ENCODE data around the gene RORC. TPM values are rescaled to one million over a fixed set of nuclear protein-coding genes. Genes with fewer than 3 reads are reported as not detected.

The RORC gene
- total RNA-seq, 1 experiment from 2014 or later = 1.3 TPM

- BruUV-seq (replicated peaks) = no TSS peak
- RAD21 ChIA-PET (ENCODE audit: low non-redundant PET in 1 of 2, low total read pairs in 2 of 2, uncharacterized antibody in 2 of 2, unreplicated experiment in 2 of 2) = no interaction called here
These were observed 21.9 kb upstream of the RORC start, which contains the start of gene THEM5 for GRCh38 chr1:151853411-151853943. THEM5 (minus strand) TSS chr1:151853712; CDS start chr1:151853565, 147 bp downstream.

More at GRCh38 chr1:151853411-151853943, 21.9 kb upstream of the RORC start, which contains the start of gene THEM5:
- intact Hi-C loops (cut with micrococcal nuclease) = no loop called here
- no peak within 1 kb of the TSS for H3K4me2 ChIP-seq (ENCODE audit: low read length)
- TF ChIP-seq ZNF274 (IDR thresholded peaks at IDR 0.05; ENCODE audit: low read depth, low read length) (no peak), EZH2phosphoT487 (IDR thresholded peaks at IDR 0.05; ENCODE audit: borderline replicate concordance) (no peak), CEBPB (IDR thresholded peaks at IDR 0.05; ENCODE audit: low read depth) (no peak), EZH2 (IDR thresholded peaks at IDR 0.05) (no peak), POLR2AphosphoS5 (IDR thresholded peaks at IDR 0.05; ENCODE audit: low read depth, low read length) (no peak), ATF3 (IDR thresholded peaks at IDR 0.05) (no peak), REST (IDR thresholded peaks at IDR 0.05; ENCODE audit: low read depth) (no peak), SRF (IDR thresholded peaks at IDR 0.05; ENCODE audit: low read depth) (no peak), TCF7L2 (IDR thresholded peaks at IDR 0.05; ENCODE audit: borderline replicate concordance, extremely low read depth, insufficient read depth, insufficient read length) (no peak), YY1 (IDR thresholded peaks at IDR 0.05; ENCODE audit: extremely low read depth, insufficient replicate concordance, low read depth, low read length) (no peak), EGR1 (IDR thresholded peaks at IDR 0.05; ENCODE audit: low read depth) (no peak), FOSL1 (IDR thresholded peaks at IDR 0.05; ENCODE audit: low read depth) (no peak), JUND (IDR thresholded peaks at IDR 0.05) (no peak)
- H3K4me1 ChIP-seq (ENCODE audit: control insufficient read depth in 1 of 2, insufficient read depth in 2 of 2, low read length in 2 of 2) = no peaks in the 10 kb centered on the region
- H3K9me3 ChIP-seq (ENCODE audit: control insufficient read depth in 1 of 2, insufficient read depth in 1 of 2, low read depth in 1 of 2, low read length in 2 of 2) = no peaks in the 10 kb centered on the region
- no peak within 1 kb of the TSS for H2AFZ ChIP-seq (ENCODE audit: low read depth, low read length, poor library complexity, severe bottlenecking)
- no peak within 1 kb of the TSS for H3K9ac ChIP-seq (ENCODE audit: low read length)
- DNase-seq (ENCODE audit: low read depth, low spot score) (no peak), ATAC-seq (no peak)
- ChIA-PET CTCF (no interaction called here), POLR2A (no interaction called here)
- H3K4me3 ChIP-seq (replicated peaks in 1 of 2; ENCODE audit: low read depth in 1 of 2, low read length in 2 of 2) = no peak within 1 kb of the TSS
- no peaks in the 10 kb centered on the region for H4K20me1 ChIP-seq (ENCODE audit: insufficient read depth)
- H3K79me2 ChIP-seq (ENCODE audit: insufficient read depth, low read length) = no peaks in the 10 kb centered on the region
- no peaks in the 10 kb centered on the region for H3K9me2 ChIP-seq (ENCODE audit: insufficient read depth)
- no peak within 1 kb of the TSS for H3K27ac ChIP-seq (ENCODE audit: low read depth, low read length)
- H3K36me3 ChIP-seq (ENCODE audit: control insufficient read depth in 1 of 2, insufficient read depth in 2 of 2, low read length in 2 of 2) = no peaks in the 10 kb centered on the region
- peaks cover 6% of the 10 kb centered on the region; the same call in 1 of the 2 replicates for H3K27me3 ChIP-seq (ENCODE audit: insufficient read depth, low read length)
